ENCODE data around the gene NCAPG.
"Not testable (repeated sequence)": the region's sequence is repeated elsewhere in the genome, so short reads cannot be mapped to it uniquely, and the experiment has no call there.

Gene NCAPG

GRCh38 chr4:17805580-17806155 is 5.1 kb upstream of the NCAPG start:
- DNase-seq, result no peak

GRCh38 chr4:17807446-17807845 is 3.3 kb upstream of the NCAPG start:
- no peak for DNase-seq

GRCh38 chr4:17809667-17810066 is 1.1 kb upstream of the NCAPG start:
- DNase-seq, result no peak

GRCh38 chr4:17811078-17811603 is 362 bp downstream of the NCAPG start:
- no peak for DNase-seq

GRCh38 chr4:17812125-17812524 is 1.3 kb downstream of the NCAPG start:
- DNase-seq, result no peak

- no peak for DNase-seq
Observed at GRCh38 chr4:17812801-17813200, 2.0 kb downstream of the NCAPG start.

- no peak for DNase-seq
Observed at GRCh38 chr4:17814140-17814539, 3.4 kb downstream of the NCAPG start.

GRCh38 chr4:17816142-17816541 is 5.4 kb downstream of the NCAPG start:
- no peak for DNase-seq

- DNase-seq, result no peak
Observed at GRCh38 chr4:17817027-17817426, 6.2 kb downstream of the NCAPG start.

GRCh38 chr4:17823871-17824669 is 13.3 kb downstream of the NCAPG start:
- no peak for DNase-seq

- DNase-seq, result no peak
Observed at GRCh38 chr4:17846266-17846665, 35.5 kb downstream of the NCAPG start.

GRCh38 chr4:17850295-17850694 is 39.5 kb downstream of the NCAPG start:
- not testable (repeated sequence) for DNase-seq

- no peak for DNase-seq
Observed at GRCh38 chr4:17851959-17852358, 41.2 kb downstream of the NCAPG start.

- no peak for DNase-seq
Observed at GRCh38 chr4:17854036-17854435, 43.3 kb downstream of the NCAPG start.

GRCh38 chr4:17859793-17860406 is 49.1 kb downstream of the NCAPG start:
- DNase-seq, result no peak

GRCh38 chr4:17861906-17862305 is 51.1 kb downstream of the NCAPG start:
- not testable (repeated sequence) for DNase-seq

- no peak for DNase-seq
Observed at GRCh38 chr4:17865866-17866363, 55.1 kb downstream of the NCAPG start.

GRCh38 chr4:17866810-17867209 is 56.0 kb downstream of the NCAPG start:
- DNase-seq, result no peak

- DNase-seq, result no peak
Observed at GRCh38 chr4:17867276-17867675, 56.5 kb downstream of the NCAPG start.

GRCh38 chr4:17869327-17869726 is 58.5 kb downstream of the NCAPG start:
- DNase-seq, result no peak

GRCh38 chr4:17875402-17876070 is 64.8 kb downstream of the NCAPG start:
- no peak for DNase-seq

- DNase-seq, result no peak
Observed at GRCh38 chr4:17876943-17877342, 66.2 kb downstream of the NCAPG start.

GRCh38 chr4:17877661-17878060 is 66.9 kb downstream of the NCAPG start:
- no peak for DNase-seq

Data from CD4-positive, alpha-beta T cell treated with Interleukin-6 for 4 hours (primary cell).